HG03432 (cell line): ENCODE results near the gene MINDY1.

Source experiments
- ATAC-seq: cut with Tn5 transposase; IDR thresholded peaks from one replicate; pipeline ENCODE4 v1.9.1; 2021; ENCODE audit warnings: mild to moderate bottlenecking, moderate library complexity; ENCODE audit not compliant: unreplicated experiment

MINDY1 gene

DNA sequence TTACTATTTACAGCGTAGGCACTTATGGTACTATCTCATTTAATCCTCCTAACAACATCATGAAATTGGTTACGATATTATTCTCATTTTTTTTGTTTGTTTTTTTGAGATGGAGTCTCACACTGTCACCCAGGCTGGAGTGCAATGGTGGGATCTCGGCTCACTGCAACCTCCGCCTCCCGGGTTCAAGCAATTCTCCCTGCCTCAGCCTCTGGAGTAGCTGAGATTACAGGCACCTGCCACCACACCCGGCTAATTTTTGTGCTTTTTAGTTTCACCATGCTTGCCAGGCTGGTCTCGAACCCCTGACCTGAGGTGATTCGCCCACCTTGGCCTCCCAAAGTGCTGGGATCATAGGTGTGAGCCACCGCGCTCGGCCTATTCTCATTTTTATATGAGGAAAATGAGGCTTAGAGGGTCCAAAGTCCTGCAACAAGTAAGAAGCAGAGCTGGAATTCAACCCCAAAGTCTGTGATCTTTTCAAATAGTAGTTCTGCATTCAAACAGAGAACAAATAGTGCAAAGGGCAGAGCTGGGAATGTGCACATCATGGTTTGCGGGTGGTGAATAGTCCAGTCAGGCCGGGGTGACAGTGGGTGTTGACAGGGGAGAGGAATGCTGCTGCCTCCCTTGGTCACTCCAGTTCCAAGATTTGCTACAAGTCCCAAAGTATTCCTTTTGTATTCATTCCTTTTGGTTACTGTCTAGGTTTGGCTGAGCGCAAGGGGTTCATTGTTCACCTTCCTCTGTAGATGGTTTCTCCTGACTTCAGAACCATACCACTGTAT, 6.2 kb upstream of the MINDY1 start:
- ATAC-seq = no peak

DNA sequence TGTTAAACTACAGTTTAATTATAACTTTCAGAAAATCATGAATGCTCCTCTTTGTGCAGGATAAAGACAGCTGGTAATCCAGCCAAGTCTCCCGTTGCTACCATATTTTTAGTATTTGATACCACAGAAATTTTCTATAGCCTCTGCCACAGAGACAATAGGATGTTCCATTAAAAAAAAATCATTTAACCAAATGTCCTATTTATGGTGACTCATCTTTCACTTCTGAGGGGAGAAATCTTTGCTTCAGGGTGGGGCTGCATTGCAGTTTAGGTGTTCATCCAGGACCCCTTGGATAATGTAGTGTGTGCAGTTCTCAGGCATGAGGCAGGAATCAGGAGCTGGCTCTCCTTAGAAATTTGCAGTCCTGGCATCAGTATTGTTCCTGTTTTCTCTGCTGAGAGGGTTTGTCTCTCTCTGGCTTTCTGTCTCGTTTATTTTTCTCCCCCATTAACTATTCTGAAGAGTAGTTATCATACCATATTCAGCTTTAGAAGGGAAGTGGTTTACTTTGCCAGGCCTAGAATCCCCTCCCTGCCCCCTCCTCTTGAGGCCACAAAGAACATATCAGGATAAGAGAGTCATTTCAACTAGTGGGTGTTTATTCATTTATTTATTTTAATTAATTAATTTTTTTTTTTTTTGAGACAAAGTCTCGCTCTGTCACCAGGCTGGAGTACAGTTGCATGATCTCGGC, 4.6 kb upstream of the MINDY1 start:
- ATAC-seq = no peak

DNA sequence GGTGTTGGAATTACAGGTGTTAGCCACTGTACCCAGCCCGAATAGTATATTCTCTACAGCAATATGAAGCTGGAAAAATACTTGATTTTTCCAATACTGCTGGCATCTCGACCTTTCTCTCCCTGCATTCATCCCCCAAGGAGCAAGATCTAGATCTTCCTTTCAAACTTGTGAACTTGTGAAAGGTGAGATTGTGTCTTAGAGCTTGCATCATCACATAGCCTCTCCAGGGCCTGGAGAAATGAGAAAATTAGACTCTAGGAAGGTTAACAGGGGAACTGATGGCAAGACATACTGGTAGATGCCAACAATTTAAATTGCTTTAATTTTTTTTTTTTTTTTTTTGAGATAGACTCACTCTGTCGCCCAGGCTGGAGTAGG, 3.6 kb upstream of the MINDY1 start:
- no peak for ATAC-seq

DNA sequence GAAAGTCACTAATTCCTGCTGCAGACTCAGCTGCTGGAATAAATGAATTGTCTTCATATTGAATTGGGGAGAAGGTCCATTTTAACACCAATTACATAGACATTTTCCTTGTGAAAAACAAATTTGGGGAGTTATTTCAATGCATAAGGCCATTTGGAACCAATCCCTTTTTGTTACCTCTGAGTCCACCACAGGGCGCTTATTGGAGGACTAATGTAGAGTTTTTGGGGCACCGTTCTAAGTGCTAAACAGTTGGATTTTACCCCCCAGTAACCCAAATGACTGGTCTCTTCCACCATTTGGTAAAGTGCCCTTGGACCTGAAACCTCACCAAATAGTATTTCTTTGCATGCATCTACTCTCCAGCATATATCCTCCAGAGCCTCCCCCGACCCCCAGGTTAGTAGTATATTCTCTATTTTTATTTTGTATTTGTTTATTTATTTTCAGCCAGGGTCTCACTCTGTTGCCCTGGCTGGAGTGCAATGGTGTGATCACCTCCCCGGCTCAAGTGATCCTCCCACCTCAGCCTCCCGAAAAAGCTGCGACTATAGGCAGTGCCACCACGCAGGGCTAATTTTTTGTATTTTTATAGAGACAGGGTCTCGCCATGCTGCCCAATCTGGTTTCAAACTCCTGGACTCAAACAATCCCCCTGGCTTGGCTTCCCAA, 3.1 kb upstream of the MINDY1 start:
- ATAC-seq = no peak

DNA sequence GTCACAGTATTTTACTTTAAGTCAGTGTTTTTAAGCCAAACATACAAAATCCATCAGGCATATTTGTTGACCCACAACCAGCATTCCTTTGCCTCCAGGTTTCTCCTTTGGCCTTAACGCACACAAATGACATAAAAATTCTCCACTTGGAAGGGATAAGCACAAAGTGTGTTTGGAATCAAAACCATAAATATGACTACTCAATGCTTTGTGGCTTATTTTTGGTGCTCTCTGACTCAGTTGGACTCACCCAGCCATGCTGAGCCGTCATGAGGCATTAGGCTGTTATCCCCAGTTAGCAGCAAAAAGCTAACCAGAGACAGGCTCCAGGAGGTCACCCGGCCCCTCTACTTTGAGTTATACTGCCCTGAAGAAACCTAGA, 2.5 kb upstream of the MINDY1 start:
- ATAC-seq = no peak

DNA sequence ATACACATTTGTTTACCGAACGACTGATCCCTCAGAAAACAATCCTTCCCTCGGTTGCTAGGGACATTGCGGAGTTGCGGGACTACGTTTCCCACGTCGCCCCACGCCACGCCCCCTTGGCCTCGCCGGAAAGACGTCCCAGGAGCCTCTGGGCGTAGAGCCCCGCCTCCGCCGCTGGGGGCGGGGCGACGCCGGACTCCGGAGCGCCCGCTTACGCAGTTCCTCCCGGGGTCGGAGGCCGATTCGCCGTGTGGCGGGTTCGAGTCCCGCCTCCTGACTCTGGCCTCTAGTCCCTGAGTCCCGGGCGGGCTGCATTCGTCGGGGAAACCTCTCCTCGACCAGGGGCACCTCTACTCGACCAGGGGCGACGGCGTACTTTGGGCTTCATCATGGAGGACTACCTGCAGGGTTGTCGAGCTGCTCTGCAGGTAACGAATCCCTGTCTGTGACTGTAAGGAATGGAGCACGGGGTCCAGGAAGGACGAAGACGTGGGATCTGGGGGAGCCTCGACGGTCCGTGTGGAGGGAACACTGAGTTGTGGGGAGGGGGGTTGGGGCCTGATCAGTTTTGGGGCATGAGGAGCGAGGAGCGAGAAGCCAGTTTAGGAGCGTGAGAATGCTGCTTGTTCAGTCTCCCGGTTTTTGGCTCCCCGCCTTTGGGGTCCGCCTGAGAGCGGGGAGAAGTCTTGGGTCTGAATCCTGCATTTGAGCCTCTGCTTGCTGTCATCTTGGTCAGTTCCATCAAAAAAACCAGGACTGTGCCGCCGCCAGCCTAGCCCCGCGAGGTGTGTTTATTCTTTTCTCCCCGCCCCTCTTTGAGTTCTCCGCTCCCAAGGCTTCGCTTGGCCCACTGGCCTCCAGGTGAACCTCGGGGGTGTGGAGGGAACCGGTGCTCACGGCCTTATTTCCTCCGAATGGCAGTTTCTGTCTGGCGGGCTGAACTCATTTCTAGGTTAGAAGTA, 1.8 kb upstream of the MINDY1 start, which contains the start of gene PRUNE1:
Gene PRUNE1, plus strand, starts transcription at position 206 of the 962 bp plus-strand sequence. Its CDS starts 184 bp downstream, at position 390.
- peak; percentile 81 for ATAC-seq

DNA sequence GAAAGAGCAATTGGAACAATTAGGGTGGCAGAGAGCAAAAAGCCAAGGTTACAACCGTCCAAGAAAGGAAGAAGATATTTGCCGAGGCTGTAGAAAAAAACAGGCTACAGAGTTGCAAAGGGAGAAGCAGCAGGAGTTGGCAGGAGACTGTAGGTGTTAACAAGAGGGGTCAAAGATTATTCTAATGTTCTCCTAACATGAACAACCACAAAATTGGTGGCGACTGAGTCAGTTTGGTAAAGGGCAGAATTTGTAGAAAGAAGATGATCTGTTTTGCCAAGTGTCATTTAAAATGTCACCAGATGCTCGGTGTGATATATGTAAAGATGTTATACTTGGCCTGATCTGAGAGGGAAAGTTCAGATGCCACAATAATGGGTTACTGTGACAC, 1.1 kb upstream of the MINDY1 start:
- ATAC-seq = no peak

DNA sequence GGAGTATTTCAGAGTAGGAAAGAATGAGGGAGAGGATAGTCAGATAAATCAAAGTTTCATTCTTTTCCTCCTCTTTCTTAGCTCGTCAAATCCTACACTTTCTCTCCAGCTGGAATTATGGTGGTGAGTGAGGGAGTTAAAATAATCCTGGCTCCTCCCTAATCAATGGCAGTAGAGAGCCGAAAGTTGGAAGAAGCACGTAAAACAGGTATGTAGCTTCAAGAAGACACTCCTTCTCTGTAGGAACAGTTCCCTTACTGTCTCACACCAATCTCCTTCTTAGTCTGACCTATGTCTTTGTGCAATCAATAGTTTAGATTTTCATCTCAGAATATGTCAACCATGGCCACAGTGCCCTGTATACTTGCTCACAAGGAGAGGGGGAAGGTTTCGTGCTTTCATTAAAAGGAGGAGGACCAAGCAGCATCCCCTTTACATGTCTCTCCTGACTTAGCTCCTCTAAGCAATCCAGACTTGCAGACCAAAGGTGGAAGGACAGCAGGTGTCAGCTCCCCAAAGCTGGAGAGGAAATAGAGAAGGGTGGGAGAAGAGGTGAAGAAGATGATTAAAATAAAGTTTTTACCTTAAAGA, 878 bp downstream of the MINDY1 start:
- ATAC-seq = no peak

DNA sequence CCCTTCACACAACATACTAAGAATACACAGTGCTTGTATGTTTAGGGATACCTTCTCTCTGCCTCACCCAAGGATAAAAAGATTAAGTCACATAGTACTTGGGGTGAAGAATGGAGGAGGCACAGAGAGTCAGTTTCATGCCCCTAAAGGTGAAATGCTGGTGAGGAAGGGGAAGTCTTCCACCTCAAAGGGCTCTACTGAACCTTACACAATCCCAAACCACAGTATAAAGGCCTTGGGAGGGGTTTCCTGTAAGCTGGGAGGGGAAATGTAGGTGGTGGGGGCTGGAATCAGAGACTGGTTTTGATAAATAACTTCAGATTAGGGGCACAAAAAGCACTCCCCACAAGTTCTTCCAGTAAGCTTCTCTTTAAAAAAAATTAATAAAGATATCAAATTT, 3.5 kb downstream of the MINDY1 start:
- no peak for ATAC-seq

DNA sequence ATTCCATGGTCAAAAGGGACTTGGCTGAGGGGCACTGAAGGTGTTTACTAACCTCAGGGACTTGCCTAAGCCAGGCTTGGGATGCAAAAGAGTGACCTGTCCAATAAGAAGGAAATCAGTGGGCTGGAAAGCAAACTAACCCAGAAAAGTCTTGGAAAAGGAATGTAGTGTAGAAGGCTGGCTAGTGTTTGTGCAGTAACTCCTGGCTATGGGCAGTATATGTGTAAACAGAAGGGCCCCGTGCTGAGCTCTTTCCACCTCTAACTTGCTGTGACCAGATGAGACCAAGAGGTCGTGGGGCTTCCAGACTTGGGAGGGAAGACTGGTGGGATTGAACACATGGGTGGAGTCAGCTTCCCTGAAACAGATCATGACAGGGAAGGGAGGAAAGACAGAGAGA, 4.1 kb downstream of the MINDY1 start:
- ATAC-seq = no peak

DNA sequence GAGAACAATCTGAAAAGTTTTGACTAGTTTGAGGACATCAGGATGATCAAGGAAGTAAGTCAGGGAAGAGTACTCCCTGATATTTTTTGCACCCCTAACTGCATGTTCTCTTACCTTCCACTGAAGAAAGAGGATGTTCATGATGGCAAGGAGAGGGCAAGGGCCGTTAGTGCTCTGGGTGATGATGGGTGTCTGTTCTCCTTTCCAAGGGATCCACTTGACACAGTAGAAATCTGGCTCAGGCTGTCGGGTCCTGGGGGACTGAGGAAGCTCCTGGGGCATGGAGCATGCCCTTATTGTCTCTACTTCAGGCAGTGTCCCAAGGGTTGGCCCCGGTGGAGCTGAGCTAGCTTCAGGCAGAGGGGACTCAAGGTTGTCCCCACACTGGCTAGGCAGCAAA, 4.7 kb downstream of the MINDY1 start:
- no peak for ATAC-seq

DNA sequence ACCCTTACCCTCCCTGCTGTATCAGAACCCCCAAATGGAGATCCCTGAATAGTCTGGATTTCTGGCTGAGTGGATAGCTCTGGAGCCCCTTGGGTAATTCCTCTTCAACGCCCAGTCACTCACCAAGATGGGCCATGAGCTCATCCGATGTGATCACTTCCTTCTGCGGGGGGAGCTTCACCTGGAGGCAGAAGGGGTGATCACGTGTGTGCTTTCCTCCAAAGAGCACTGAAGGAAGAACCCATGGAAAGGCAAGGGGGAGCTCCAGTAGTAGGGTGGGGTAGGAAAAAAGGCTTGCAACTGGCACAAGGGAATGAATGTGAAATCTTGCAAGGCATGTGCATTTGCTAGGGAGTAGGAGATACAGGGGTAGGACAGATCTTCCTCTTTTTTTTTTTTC, 5.1 kb downstream of the MINDY1 start:
- no peak for ATAC-seq

DNA sequence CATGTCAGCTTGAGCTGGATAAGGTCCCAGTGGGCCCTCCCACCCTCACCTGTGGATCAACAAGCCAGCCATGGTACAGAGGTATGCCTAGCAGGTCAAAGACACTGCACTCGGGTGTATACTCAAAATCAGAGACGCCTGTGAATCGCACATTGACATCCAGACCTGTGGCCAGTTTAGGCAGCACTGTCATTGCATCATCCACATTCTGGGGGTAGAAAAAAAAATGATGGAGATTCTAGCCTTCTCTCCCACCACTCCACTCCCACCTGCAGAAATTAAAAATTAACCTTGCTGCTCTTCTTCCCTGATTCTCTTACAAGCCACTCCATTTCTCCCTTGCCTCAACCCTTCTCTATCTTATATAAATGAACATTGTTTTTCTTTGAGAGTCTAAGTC, 6.3 kb downstream of the MINDY1 start:
- ATAC-seq = no peak

DNA sequence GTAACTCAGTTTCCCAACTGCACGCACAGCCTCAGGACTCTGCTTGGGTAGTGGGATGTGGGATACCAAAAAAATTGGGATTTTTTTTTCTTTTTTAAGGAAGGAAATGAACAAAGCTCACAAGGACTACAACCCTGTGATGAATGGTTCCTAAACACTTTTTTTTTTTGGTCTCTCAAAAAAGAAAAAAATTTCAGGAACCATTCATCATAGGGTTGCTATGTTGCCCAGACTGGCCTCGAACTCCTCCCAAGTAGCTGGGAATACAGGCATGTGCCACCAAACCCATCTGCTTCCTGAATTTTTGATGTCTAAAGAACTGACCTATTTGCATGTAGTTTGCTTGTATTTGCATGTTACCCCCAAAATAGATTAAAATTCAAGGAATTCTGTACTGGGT, 6.8 kb downstream of the MINDY1 start:
- ATAC-seq = no peak

DNA sequence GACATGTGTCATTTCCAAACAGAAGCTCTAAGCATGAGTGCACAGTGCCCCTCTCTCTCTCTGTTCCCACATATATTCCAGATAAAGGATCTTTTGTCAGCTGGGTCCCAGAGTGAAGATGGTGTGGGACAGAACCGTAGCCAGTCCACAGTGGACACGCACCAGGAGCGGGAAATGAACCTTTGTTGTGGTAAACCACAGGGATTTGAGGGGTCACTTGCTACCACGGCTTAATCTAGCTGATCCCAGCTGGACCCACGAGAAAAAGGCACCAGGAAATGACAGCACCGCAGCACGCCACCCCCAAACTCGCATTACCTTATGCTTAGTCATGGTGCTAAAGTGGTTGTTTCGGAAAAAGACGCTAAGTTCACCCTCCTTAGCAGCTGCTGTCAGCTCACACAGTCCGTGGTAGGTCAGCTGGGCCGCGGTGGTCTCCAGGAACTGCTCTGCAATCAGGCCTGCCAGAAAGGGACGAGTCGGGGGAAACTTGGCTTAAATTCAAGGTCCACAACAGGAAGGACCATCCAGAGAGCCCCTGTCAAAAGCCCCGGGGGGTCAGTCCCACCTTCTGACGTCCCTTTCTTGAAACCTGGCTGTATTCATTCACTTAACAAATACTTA, 7.5 kb downstream of the MINDY1 start:
- no peak for ATAC-seq

DNA sequence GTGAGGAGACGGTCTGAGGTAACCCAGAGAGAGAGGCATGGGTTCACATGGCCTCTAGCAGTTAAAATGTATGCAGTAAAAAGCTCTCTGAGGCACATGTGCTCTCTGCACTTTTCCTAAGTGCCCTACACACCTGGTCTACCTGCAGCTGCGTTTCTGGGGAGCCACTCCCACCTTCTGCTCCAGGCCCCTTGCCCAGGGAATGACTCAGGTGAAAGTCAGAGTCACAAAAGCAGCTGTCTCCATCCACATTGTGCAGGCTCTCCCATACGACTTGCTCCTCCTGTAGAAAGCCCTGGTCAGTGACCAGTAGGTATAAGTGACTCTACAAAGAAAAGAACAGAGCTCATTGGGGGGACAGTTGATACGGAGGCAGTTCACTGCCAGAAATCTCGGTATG, 8.8 kb downstream of the MINDY1 start:
- no peak for ATAC-seq

DNA sequence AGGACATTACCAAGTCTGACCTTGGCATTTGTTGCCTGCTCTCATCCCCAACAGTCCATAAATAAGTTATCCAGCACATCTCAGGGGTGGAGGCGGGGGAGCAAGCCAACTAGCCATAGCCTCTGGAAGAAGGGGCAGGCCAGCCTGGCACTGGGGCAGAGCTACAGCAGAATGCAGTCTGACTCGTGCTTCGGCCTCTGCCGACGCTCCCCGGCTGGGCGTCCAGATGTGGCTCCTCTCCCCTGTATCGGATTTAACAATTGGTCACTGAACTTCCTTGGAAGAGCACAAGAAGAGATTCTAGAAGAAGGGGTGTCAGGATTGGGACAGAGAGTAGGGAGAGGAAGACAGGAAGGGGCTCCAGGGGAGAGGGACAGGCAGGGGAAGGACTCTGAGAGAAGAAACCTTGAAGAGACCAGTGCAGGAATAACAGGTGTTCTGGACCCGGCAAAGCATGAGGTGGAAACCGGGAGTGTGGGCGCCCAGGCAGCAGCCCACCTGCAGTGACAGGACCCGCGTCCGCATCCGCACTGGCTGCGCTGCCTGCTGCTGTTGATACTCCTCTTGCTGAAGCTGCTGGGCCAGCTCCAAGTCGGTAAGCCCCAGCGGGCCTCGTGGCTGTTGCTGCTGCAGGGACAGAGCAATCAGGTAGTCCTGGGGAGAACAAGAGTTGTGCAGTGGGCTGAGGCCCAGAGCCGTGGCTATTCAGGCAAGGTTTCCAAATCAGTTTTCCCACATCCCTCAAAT, 9.4 kb downstream of the MINDY1 start:
- ATAC-seq = no peak

DNA sequence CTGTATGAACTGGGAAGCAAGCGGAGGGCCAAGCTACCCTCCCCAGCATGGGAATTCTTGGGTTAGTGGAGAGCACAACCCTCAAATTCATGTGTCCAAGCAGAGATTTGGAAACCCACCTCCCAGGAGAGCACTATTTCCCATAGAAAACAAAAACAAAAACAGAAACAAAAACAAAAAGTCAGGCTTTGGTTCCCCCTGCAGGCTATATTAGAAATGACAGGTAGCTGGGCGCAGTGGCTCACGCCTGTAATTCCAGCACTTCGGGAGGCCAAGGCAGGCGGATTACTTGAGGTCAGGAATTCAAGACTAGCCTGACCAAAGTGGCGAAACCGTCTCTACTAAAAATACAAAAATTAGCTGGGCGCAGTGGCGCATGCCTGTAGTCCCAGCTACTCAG, 10.8 kb downstream of the MINDY1 start:
- no peak for ATAC-seq

DNA sequence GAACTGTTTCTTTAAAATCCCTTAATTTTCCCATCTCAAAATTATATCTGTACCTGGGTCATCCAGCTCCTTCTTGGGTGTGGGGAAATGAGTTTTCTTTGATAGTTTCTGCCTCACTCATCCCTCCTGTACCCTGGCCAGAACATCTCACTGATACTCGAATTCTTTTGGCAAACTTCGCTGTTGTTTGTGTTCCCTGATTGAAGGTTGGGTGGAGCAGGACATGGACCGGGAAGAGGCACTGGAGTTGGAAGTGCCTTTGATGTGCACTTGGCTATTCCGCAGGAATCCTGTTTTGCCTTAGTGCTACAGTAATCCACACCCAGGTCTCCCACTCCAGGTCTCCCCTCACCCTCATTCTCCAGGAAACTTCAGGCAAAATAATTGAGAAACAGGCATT, 11.2 kb downstream of the MINDY1 start:
- no peak for ATAC-seq
